ENCODE measurements around the gene SMAD2.
"Not testable (repeated sequence)": the region's sequence is repeated elsewhere in the genome, so short reads cannot be mapped to it uniquely, and the experiment has no call there.

SMAD2 gene

GRCh38 chr18:47968006-47968676 is 37.7 kb upstream of the SMAD2 start:
- Histone ChIP-seq H3K4me3 (ENCODE audit: low read depth in 1 of 2, low read length in 2 of 2) (no peak overlapping the region), H3K9me3 (ENCODE audit: control insufficient read depth in 1 of 2, low read length in 2 of 2) (no peaks in the 10 kb centered on the region), H3K27me3 (ENCODE audit: control insufficient read depth in 1 of 2, insufficient read depth in 2 of 2, low read length in 2 of 2) (no peaks in the 10 kb centered on the region), H3K4me1 (ENCODE audit: control insufficient read depth in 1 of 2, insufficient read depth in 2 of 2, low read length in 2 of 2) (no peaks in the 10 kb centered on the region), H3K36me3 (ENCODE audit: control insufficient read depth in 1 of 2, insufficient read depth in 2 of 2, low read length in 2 of 2) (no peaks in the 10 kb centered on the region), H3K27ac (ENCODE audit: low read depth, low read length) (no peak overlapping the region), H3K9ac (ENCODE audit: low read depth in 1 of 2, low read length in 2 of 2) (no peak overlapping the region)

GRCh38 chr18:47964053-47964452 is 33.6 kb upstream of the SMAD2 start:
- H3K9me3 ChIP-seq (ENCODE audit: control insufficient read depth in 1 of 2, low read length in 2 of 2) = peaks cover 5 to 10% of the 10 kb centered on the region in 2 donors
- no peak overlapping the region for H3K4me3 ChIP-seq (ENCODE audit: low read depth in 1 of 2, low read length in 2 of 2)
- H3K9ac ChIP-seq (ENCODE audit: low read depth in 1 of 2, low read length in 2 of 2) = no peak overlapping the region
- H3K27me3 ChIP-seq (ENCODE audit: control insufficient read depth in 1 of 2, insufficient read depth in 2 of 2, low read length in 2 of 2) = no peaks in the 10 kb centered on the region
- no peaks in the 10 kb centered on the region for H3K4me1 ChIP-seq (ENCODE audit: control insufficient read depth in 1 of 2, insufficient read depth in 2 of 2, low read length in 2 of 2)
- no peak overlapping the region for H3K27ac ChIP-seq (ENCODE audit: low read depth, low read length)
- no peaks in the 10 kb centered on the region for H3K36me3 ChIP-seq (ENCODE audit: control insufficient read depth in 1 of 2, insufficient read depth in 2 of 2, low read length in 2 of 2)

GRCh38 chr18:47961003-47961402 is 30.5 kb upstream of the SMAD2 start:
- H3K4me3 ChIP-seq (ENCODE audit: low read depth in 1 of 2, low read length in 2 of 2); H3K27ac ChIP-seq (ENCODE audit: low read depth, low read length); H3K36me3 ChIP-seq (ENCODE audit: control insufficient read depth in 1 of 2, insufficient read depth in 2 of 2, low read length in 2 of 2); H3K27me3 ChIP-seq (ENCODE audit: control insufficient read depth in 1 of 2, insufficient read depth in 2 of 2, low read length in 2 of 2); H3K9ac ChIP-seq (ENCODE audit: low read depth in 1 of 2, low read length in 2 of 2); H3K4me1 ChIP-seq (ENCODE audit: control insufficient read depth in 1 of 2, insufficient read depth in 2 of 2, low read length in 2 of 2): not testable (repeated sequence)
- H3K9me3 ChIP-seq (ENCODE audit: control insufficient read depth in 1 of 2, low read length in 2 of 2) = peaks cover 5 to 10% of the 10 kb centered on the region in 2 donors

GRCh38 chr18:47953471-47953931 is 23.0 kb upstream of the SMAD2 start:
- no peaks in the 10 kb centered on the region for H3K9me3 ChIP-seq (ENCODE audit: control insufficient read depth in 1 of 2, low read length in 2 of 2)
- H3K9ac ChIP-seq (ENCODE audit: low read depth in 1 of 2, low read length in 2 of 2) = no peak overlapping the region
- no peak overlapping the region for H3K27ac ChIP-seq (ENCODE audit: low read depth, low read length)
- H3K27me3 ChIP-seq (ENCODE audit: control insufficient read depth in 1 of 2, insufficient read depth in 2 of 2, low read length in 2 of 2) = no peaks in the 10 kb centered on the region
- no peak overlapping the region for H3K4me3 ChIP-seq (ENCODE audit: low read depth in 1 of 2, low read length in 2 of 2)
- no peaks in the 10 kb centered on the region for H3K36me3 ChIP-seq (ENCODE audit: control insufficient read depth in 1 of 2, insufficient read depth in 2 of 2, low read length in 2 of 2)
- H3K4me1 ChIP-seq (ENCODE audit: control insufficient read depth in 1 of 2, insufficient read depth in 2 of 2, low read length in 2 of 2) = no peaks in the 10 kb centered on the region

GRCh38 chr18:47950511-47950910 is 20.1 kb upstream of the SMAD2 start:
- no peak overlapping the region for H3K9ac ChIP-seq (ENCODE audit: low read depth in 1 of 2, low read length in 2 of 2)
- H3K27ac ChIP-seq (ENCODE audit: low read depth, low read length) = no peak overlapping the region
- H3K4me3 ChIP-seq (ENCODE audit: low read depth in 1 of 2, low read length in 2 of 2) = no peak overlapping the region
- H3K9me3 ChIP-seq (ENCODE audit: control insufficient read depth in 1 of 2, low read length in 2 of 2) = no peaks in the 10 kb centered on the region
- H3K36me3 ChIP-seq (ENCODE audit: control insufficient read depth in 1 of 2, insufficient read depth in 2 of 2, low read length in 2 of 2) = no peaks in the 10 kb centered on the region
- no peaks in the 10 kb centered on the region for H3K27me3 ChIP-seq (ENCODE audit: control insufficient read depth in 1 of 2, insufficient read depth in 2 of 2, low read length in 2 of 2)
- H3K4me1 ChIP-seq (ENCODE audit: control insufficient read depth in 1 of 2, insufficient read depth in 2 of 2, low read length in 2 of 2) = no peaks in the 10 kb centered on the region

- Histone ChIP-seq H3K9me3 (ENCODE audit: control insufficient read depth in 1 of 2, low read length in 2 of 2) (no peaks in the 10 kb centered on the region), H3K4me3 (ENCODE audit: low read depth in 1 of 2, low read length in 2 of 2) (no peak overlapping the region), H3K36me3 (ENCODE audit: control insufficient read depth in 1 of 2, insufficient read depth in 2 of 2, low read length in 2 of 2) (no peaks in the 10 kb centered on the region), H3K9ac (ENCODE audit: low read depth in 1 of 2, low read length in 2 of 2) (no peak overlapping the region), H3K4me1 (ENCODE audit: control insufficient read depth in 1 of 2, insufficient read depth in 2 of 2, low read length in 2 of 2) (no peaks in the 10 kb centered on the region), H3K27ac (ENCODE audit: low read depth, low read length) (no peak overlapping the region), H3K27me3 (ENCODE audit: control insufficient read depth in 1 of 2, insufficient read depth in 2 of 2, low read length in 2 of 2) (no peaks in the 10 kb centered on the region)
These were observed 18.7 kb upstream of the SMAD2 start for GRCh38 chr18:47949202-47949601.

GRCh38 chr18:47946889-47947288 is 16.4 kb upstream of the SMAD2 start:
- no peak overlapping the region for H3K4me3 ChIP-seq (ENCODE audit: low read depth in 1 of 2, low read length in 2 of 2)
- H3K27me3 ChIP-seq (ENCODE audit: control insufficient read depth in 1 of 2, insufficient read depth in 2 of 2, low read length in 2 of 2) = peaks cover 0 to 3% of the 10 kb centered on the region in 2 donors
- H3K9me3 ChIP-seq (ENCODE audit: control insufficient read depth in 1 of 2, low read length in 2 of 2) = no peaks in the 10 kb centered on the region
- no peaks in the 10 kb centered on the region for H3K36me3 ChIP-seq (ENCODE audit: control insufficient read depth in 1 of 2, insufficient read depth in 2 of 2, low read length in 2 of 2)
- H3K27ac ChIP-seq (ENCODE audit: low read depth, low read length) = no peak overlapping the region
- H3K9ac ChIP-seq (ENCODE audit: low read depth in 1 of 2, low read length in 2 of 2) = no peak overlapping the region
- no peaks in the 10 kb centered on the region for H3K4me1 ChIP-seq (ENCODE audit: control insufficient read depth in 1 of 2, insufficient read depth in 2 of 2, low read length in 2 of 2)

- Histone ChIP-seq H3K36me3 (ENCODE audit: control insufficient read depth in 1 of 2, insufficient read depth in 2 of 2, low read length in 2 of 2) (no peaks in the 10 kb centered on the region), H3K9me3 (ENCODE audit: control insufficient read depth in 1 of 2, low read length in 2 of 2) (no peaks in the 10 kb centered on the region), H3K4me1 (ENCODE audit: control insufficient read depth in 1 of 2, insufficient read depth in 2 of 2, low read length in 2 of 2) (no peaks in the 10 kb centered on the region), H3K27me3 (ENCODE audit: control insufficient read depth in 1 of 2, insufficient read depth in 2 of 2, low read length in 2 of 2) (peaks cover 0 to 3% of the 10 kb centered on the region in 2 donors), H3K4me3 (ENCODE audit: low read depth in 1 of 2, low read length in 2 of 2) (no peak overlapping the region), H3K27ac (ENCODE audit: low read depth, low read length) (no peak overlapping the region), H3K9ac (ENCODE audit: low read depth in 1 of 2, low read length in 2 of 2) (no peak overlapping the region)
These were observed 14.8 kb upstream of the SMAD2 start for GRCh38 chr18:47944972-47945852.

- no peaks in the 10 kb centered on the region for H3K36me3 ChIP-seq (ENCODE audit: control insufficient read depth in 1 of 2, insufficient read depth in 2 of 2, low read length in 2 of 2)
- no peak overlapping the region for H3K27ac ChIP-seq (ENCODE audit: low read depth, low read length)
- peaks cover 1 to 3% of the 10 kb centered on the region in 2 donors for H3K4me1 ChIP-seq (ENCODE audit: control insufficient read depth in 1 of 2, insufficient read depth in 2 of 2, low read length in 2 of 2)
- H3K9ac ChIP-seq (ENCODE audit: low read depth in 1 of 2, low read length in 2 of 2) = no peak overlapping the region
- H3K9me3 ChIP-seq (ENCODE audit: control insufficient read depth in 1 of 2, low read length in 2 of 2) = no peaks in the 10 kb centered on the region
- H3K27me3 ChIP-seq (ENCODE audit: control insufficient read depth in 1 of 2, insufficient read depth in 2 of 2, low read length in 2 of 2) = no peaks in the 10 kb centered on the region
- H3K4me3 ChIP-seq (ENCODE audit: low read depth in 1 of 2, low read length in 2 of 2) = no peak overlapping the region
These were observed 6.5 kb upstream of the SMAD2 start for GRCh38 chr18:47936952-47937351.

GRCh38 chr18:47935321-47936055 is 5.0 kb upstream of the SMAD2 start:
- Histone ChIP-seq H3K36me3 (ENCODE audit: control insufficient read depth in 1 of 2, insufficient read depth in 2 of 2, low read length in 2 of 2) (no peaks in the 10 kb centered on the region), H3K9ac (ENCODE audit: low read depth in 1 of 2, low read length in 2 of 2) (no peak overlapping the region), H3K9me3 (ENCODE audit: control insufficient read depth in 1 of 2, low read length in 2 of 2) (no peaks in the 10 kb centered on the region), H3K27ac (ENCODE audit: low read depth, low read length) (no peak overlapping the region), H3K4me3 (ENCODE audit: low read depth in 1 of 2, low read length in 2 of 2) (no peak overlapping the region), H3K27me3 (ENCODE audit: control insufficient read depth in 1 of 2, insufficient read depth in 2 of 2, low read length in 2 of 2) (no peaks in the 10 kb centered on the region), H3K4me1 (ENCODE audit: control insufficient read depth in 1 of 2, insufficient read depth in 2 of 2, low read length in 2 of 2) (peaks cover 5 to 8% of the 10 kb centered on the region in 2 donors)

Measured in duodenal mucosa (tissue), 2 donors.